ENCODE results near the gene CAP2. TPM values are rescaled to one million over a fixed set of nuclear protein-coding genes. Genes with fewer than 3 reads are reported as not detected.

CAP2 gene
- total RNA-seq, 4 donors from 2014 or later: 3.2 to 16.2 (median 10.6) TPM

- Histone ChIP-seq H3K27ac (no peak overlapping the region), H3K4me1 (no peaks in the 10 kb centered on the region), H3K27me3 (no peaks in the 10 kb centered on the region), H3K4me3 (replicated peaks in 1 of 3) (no peak overlapping the region), H3K9me3 (no peaks in the 10 kb centered on the region), H3K36me3 (no peaks in the 10 kb centered on the region)
- no peak for TF ChIP-seq CTCF (IDR thresholded peaks at IDR 0.05)
- no peak for TF ChIP-seq POLR2A (IDR thresholded peaks at IDR 0.05)
- no peak for DNase-seq
- WGBS, 2 donors: 90 to 91% methylated on average over 4 of the region's 4 CpGs
- intact Hi-C loops (cut with DNase I): no loop called here
Observed at GRCh38 chr6:17353440-17354175, 39.8 kb upstream of the CAP2 start.

GRCh38 chr6:17354700-17355403 is 38.5 kb upstream of the CAP2 start:
- DNase-seq: no peak
- TF ChIP-seq CTCF (IDR thresholded peaks at IDR 0.05): no peak
- no peak for TF ChIP-seq POLR2A (IDR thresholded peaks at IDR 0.05)
- Histone ChIP-seq H3K36me3 (no peaks in the 10 kb centered on the region), H3K27me3 (no peaks in the 10 kb centered on the region), H3K4me1 (no peaks in the 10 kb centered on the region), H3K9me3 (no peaks in the 10 kb centered on the region), H3K4me3 (replicated peaks in 1 of 3) (no peak overlapping the region), H3K27ac (no peak overlapping the region)
- WGBS, 2 donors: 86 to 90% methylated on average over 4 of the region's 4 CpGs
- intact Hi-C loops (cut with DNase I): no loop called here

GRCh38 chr6:17355404-17355774 is 38.0 kb upstream of the CAP2 start:
- no peak for TF ChIP-seq CTCF (IDR thresholded peaks at IDR 0.05)
- TF ChIP-seq POLR2A (IDR thresholded peaks at IDR 0.05): no peak
- Histone ChIP-seq H3K9me3 (no peaks in the 10 kb centered on the region), H3K27ac (no peak overlapping the region), H3K27me3 (no peaks in the 10 kb centered on the region), H3K36me3 (no peaks in the 10 kb centered on the region), H3K4me1 (no peaks in the 10 kb centered on the region), H3K4me3 (replicated peaks in 1 of 3) (no peak overlapping the region)
- intact Hi-C loops (cut with DNase I): no loop called here
- no peak for DNase-seq
- WGBS, 2 donors: 88% methylated on average over 2 of the region's 2 CpGs

- no peak overlapping the region for H3K4me3 ChIP-seq (replicated peaks in 1 of 3)
- no peaks in the 10 kb centered on the region for H3K27me3 ChIP-seq
- H3K27ac ChIP-seq: no peak overlapping the region
- H3K4me1 ChIP-seq: no peaks in the 10 kb centered on the region
- H3K36me3 ChIP-seq: no peaks in the 10 kb centered on the region
- no peak for DNase-seq
- H3K9me3 ChIP-seq: no peaks in the 10 kb centered on the region
- intact Hi-C loops (cut with DNase I): no loop called here
- TF ChIP-seq POLR2A (IDR thresholded peaks at IDR 0.05) (no peak), CTCF (IDR thresholded peaks at IDR 0.05) (no peak)
Observed at GRCh38 chr6:17358515-17358914, 34.9 kb upstream of the CAP2 start.

GRCh38 chr6:17360564-17360963 is 32.8 kb upstream of the CAP2 start:
- DNase-seq: no peak
- intact Hi-C loops (cut with DNase I): no loop called here
- 89% methylated on average over 4 of the region's 4 CpGs for WGBS, 2 donors
- no peaks in the 10 kb centered on the region for H3K4me1 ChIP-seq
- no peaks in the 10 kb centered on the region for H3K36me3 ChIP-seq
- H3K27me3 ChIP-seq: no peaks in the 10 kb centered on the region
- no peaks in the 10 kb centered on the region for H3K9me3 ChIP-seq
- H3K27ac ChIP-seq: no peak overlapping the region
- no peak for TF ChIP-seq CTCF (IDR thresholded peaks at IDR 0.05)
- no peak for TF ChIP-seq POLR2A (IDR thresholded peaks at IDR 0.05)
- H3K4me3 ChIP-seq (replicated peaks in 1 of 3): no peak overlapping the region

All from thyroid gland (tissue), 4 donors.